Thoracic aorta (tissue), 2 donors: ENCODE data around the gene TBC1D24. TPM values are rescaled to one million over a fixed set of nuclear protein-coding genes. Genes with fewer than 3 reads are reported as not detected.

Experiments
- ATAC-seq: fragments of 150-250 bp; one replicate; pipeline ENCODE4 v1.8.0; 2017; ENCODE audit warnings: low read depth; ENCODE audit not compliant: insufficient number of reproducible peaks, low FRiP score
- DNase-seq: peaks from one replicate; pipeline ENCODE4 v3.0.0-alpha.2; 2020; ENCODE audit warnings: low spot score
- H3K27ac ChIP-seq, 2 donors: fragments of 200-600 bp; sonication (generic); 1 replicate in 1 of 2; 2 replicates in 1 of 2; pipeline ENCODE4 v1.5.1; 2016; ENCODE audit warnings: mild to moderate bottlenecking in 2 of 2, moderate library complexity in 2 of 2
- H3K27me3 ChIP-seq: fragments of 200-600 bp; sonication (generic); replicated peaks from 2 replicates; pipeline ENCODE4 v1.6.0; 2016; ENCODE audit warnings: mild to moderate bottlenecking; ENCODE audit not compliant: insufficient read depth
- H3K36me3 ChIP-seq: fragments of 200-600 bp; sonication (generic); one replicate; pipeline ENCODE4 v1.5.1; 2016
- H3K4me1 ChIP-seq, 2 donors: fragments of 200-600 bp; sonication (generic); 1 replicate in 1 of 2; 2 replicates in 1 of 2; pipeline versions ENCODE4 v1.5.1 to v1.6.0; 2016; ENCODE audit warnings: low read depth in 2 of 2, mild to moderate bottlenecking in 1 of 2; ENCODE audit not compliant: control insufficient read depth in 1 of 2
- H3K4me3 ChIP-seq: fragments of 200-600 bp; sonication (generic); 2 replicates; pipeline ENCODE4 v1.5.1; 2016; ENCODE audit warnings: mild to moderate bottlenecking
- H3K9me3 ChIP-seq: fragments of 200-600 bp; sonication (generic); 2 replicates; pipeline ENCODE4 v1.5.1; 2016
- CTCF ChIP-seq: fragments of 200-600 bp; sonication (generic); IDR thresholded peaks from one replicate; pipeline ENCODE4 v1.5.1; 2019; ENCODE audit warnings: antibody characterized with exemption
- total RNA-seq, 2 donors: library from RNA; depleted of rRNA; stranded (reverse); fragments of >200 nt; gene quantifications; one replicate each; pipeline versions ENCODE4 v1.1.0 to v1.2.3, GENCODE V29; 2016

Gene TBC1D24
- total RNA-seq, 2 donors from 2014 or later: 14.5 to 15.0 TPM

- Histone ChIP-seq H3K9me3 (no peaks in the 10 kb centered on the region), H3K4me1 (peaks cover 9 to 23% of the 10 kb centered on the region in 2 donors), H3K27me3 (no peaks in the 10 kb centered on the region), H3K36me3 (no peaks in the 10 kb centered on the region), H3K27ac (peak overlapping the region in 1 of 2 donors; percentile 16), H3K4me3 (no peak overlapping the region)
- ATAC-seq (no peak), DNase-seq (no peak)
- no peak for TF ChIP-seq CTCF
These were observed 6.7 kb downstream of the TBC1D24 start for GRCh38 chr16:2481676-2482075.

GRCh38 chr16:2482249-2482648 is 7.3 kb downstream of the TBC1D24 start:
- DNase-seq (no peak), ATAC-seq (peak; percentile 4)
- no peak for TF ChIP-seq CTCF
- H3K36me3 ChIP-seq: no peaks in the 10 kb centered on the region
- H3K9me3 ChIP-seq: no peaks in the 10 kb centered on the region
- H3K27ac ChIP-seq: peak overlapping the region in 1 of 2 donors; percentile 16
- peaks cover 9 to 23% of the 10 kb centered on the region in 2 donors for H3K4me1 ChIP-seq
- H3K4me3 ChIP-seq: peak overlapping the region; percentile 59
- no peaks in the 10 kb centered on the region for H3K27me3 ChIP-seq

- Histone ChIP-seq H3K4me3 (peak overlapping the region; percentile 59), H3K4me1 (peaks cover 9 to 23% of the 10 kb centered on the region in 2 donors), H3K27ac (peak overlapping the region; percentile 6 to 52), H3K27me3 (no peaks in the 10 kb centered on the region), H3K9me3 (no peaks in the 10 kb centered on the region), H3K36me3 (no peaks in the 10 kb centered on the region)
- TF ChIP-seq CTCF: no peak
- DNase-seq (no peak), ATAC-seq (peak; percentile 13)
These were observed 8.0 kb downstream of the TBC1D24 start for GRCh38 chr16:2482708-2483534.

- Histone ChIP-seq H3K27ac (no peak overlapping the region), H3K4me1 (peaks cover 9 to 23% of the 10 kb centered on the region in 2 donors), H3K27me3 (no peaks in the 10 kb centered on the region), H3K36me3 (no peaks in the 10 kb centered on the region), H3K4me3 (no peak overlapping the region), H3K9me3 (no peaks in the 10 kb centered on the region)
- ATAC-seq (no peak), DNase-seq (no peak)
- no peak for TF ChIP-seq CTCF
These were observed 9.3 kb downstream of the TBC1D24 start for GRCh38 chr16:2483939-2484897.
